GM12864 (cell line): ENCODE measurements around the gene PROK1.

Source experiments
- DNase-seq: peaks from one replicate; pipeline ENCODE4 v3.0.0-alpha.2; 2011; ENCODE audit warnings: low read depth
- H3K4me3 ChIP-seq: 2 replicates; pipeline ENCODE4 v1.5.1; 2011; ENCODE audit warnings: mild to moderate bottlenecking, low read depth, low read length, control low read depth
- TF ChIP-seq, protein P1 (sequence below): IDR thresholded peaks from 2 replicates; pipeline ENCODE4 v1.5.1; 2011; ENCODE audit warnings: low read depth, mild to moderate bottlenecking, moderate library complexity, low read length, control low read depth, inconsistent platforms; ENCODE audit errors: missing control alignments

The PROK1 gene

DNA sequence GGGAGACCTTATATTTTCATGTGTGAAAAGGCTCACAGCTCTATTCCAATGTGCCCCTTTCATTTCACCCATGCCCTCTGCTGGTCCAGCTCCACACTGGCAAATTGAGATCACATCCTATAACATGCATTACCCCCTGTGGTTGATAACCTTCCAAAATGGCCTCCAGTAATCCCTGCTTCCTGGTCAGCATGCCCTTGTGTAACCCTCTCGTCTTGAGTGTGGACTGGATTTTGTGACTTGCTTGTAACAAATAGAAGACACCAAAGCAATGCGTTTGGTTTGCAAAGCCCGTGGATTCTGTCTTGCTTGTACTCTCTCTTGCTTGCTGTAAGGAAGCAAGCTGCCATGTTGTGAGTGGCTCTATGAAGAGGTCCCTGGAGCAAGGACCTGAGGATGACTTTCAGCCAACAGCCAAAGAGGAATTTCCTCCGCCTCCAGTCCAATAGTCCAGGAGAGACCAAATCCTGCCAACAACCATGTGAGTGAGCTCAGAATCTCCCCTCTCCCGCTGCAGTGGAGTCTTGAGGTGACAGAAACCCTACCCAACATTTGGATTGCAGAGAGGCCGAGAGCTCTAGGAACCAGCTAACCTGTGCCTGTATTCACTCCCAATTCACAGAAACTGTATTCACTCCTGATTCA, 50.7 kb downstream of the PROK1 start:
- no peak for DNase-seq
- H3K4me3 ChIP-seq: no peak overlapping the region
- TF ChIP-seq, protein P1, sequence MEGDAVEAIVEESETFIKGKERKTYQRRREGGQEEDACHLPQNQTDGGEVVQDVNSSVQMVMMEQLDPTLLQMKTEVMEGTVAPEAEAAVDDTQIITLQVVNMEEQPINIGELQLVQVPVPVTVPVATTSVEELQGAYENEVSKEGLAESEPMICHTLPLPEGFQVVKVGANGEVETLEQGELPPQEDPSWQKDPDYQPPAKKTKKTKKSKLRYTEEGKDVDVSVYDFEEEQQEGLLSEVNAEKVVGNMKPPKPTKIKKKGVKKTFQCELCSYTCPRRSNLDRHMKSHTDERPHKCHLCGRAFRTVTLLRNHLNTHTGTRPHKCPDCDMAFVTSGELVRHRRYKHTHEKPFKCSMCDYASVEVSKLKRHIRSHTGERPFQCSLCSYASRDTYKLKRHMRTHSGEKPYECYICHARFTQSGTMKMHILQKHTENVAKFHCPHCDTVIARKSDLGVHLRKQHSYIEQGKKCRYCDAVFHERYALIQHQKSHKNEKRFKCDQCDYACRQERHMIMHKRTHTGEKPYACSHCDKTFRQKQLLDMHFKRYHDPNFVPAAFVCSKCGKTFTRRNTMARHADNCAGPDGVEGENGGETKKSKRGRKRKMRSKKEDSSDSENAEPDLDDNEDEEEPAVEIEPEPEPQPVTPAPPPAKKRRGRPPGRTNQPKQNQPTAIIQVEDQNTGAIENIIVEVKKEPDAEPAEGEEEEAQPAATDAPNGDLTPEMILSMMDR: no peak

DNA sequence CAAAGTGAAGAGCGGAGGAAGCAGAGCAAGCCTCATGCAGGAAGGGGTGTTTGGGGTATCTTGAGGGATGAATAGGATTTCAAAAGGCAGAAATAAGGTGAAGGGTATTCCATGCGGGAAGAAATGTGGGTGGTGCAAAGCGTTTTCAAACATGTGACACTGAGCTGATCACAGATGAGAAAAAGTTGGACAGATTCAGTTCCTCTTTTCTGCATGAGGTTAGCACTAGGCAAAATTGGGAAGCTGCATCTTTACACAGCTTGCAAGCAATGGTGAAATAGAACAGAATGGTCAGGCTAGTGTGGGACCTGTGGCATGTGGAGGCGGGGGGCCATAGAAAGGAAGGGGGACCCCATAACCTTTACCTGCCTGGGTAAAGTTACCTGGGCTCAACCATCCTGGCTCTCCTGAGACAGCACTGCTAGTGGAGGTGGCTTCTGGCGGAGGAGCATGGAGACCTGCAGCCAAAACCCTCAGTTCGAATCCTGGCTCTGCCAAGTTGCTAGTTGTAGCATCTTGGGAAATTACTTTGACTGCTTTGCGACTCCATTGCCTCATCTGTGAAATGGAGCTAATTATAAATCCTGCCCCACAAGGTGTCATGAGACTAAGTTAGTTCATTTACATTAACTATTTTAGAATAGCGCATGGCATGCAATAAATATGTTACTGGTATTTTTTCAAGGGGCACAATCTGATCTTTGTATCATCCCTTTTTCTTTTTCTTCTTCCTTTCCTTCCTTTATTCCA, 51.6 kb downstream of the PROK1 start:
- no peak overlapping the region for H3K4me3 ChIP-seq
- no peak for DNase-seq
- TF ChIP-seq, protein P1: no peak

DNA sequence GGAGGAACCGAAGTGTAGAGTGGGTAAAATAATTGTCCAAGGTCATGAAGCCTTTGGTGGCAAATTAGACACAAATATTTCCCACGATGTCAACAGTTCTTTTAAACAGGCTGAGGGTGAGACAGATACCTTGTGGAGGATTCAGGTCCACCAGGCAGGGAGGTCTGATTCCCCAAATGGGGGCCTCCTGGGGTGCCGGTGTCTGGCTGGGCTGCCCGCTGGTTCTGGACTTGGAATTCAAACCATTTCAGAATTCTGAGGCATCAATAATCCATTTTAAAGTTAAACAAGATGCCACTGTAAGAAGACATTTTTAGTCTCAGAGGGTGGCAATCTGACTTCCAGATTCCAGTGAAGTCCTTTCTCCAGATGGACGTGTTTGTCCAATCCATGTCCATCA, 52.5 kb downstream of the PROK1 start:
- DNase-seq: no peak

DNA sequence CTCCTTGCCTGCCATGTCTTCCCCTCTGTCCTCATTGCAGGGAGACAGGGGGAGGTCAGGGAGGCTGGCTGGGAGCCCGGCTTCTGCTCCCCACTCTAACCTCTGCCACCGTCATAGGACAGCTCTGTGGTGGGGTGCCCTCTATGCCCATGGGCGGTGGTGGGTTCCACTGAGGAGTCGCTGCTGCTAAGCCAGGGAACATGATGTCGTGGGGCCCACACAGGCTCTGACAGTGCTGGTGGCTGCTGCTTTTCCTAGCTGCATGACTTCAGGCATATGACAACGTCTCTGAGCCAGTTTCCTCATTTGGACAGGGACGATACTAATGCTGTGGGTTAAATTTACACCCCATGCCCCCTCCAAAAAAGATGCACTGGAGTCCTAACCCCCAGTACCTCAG, 53.3 kb downstream of the PROK1 start:
- TF ChIP-seq, protein P1: no peak
- no peak for DNase-seq
- H3K4me3 ChIP-seq: no peak overlapping the region

More for the DNA sequence above, 52.5 kb downstream of the PROK1 start:
- H3K4me3 ChIP-seq: no peak overlapping the region
- TF ChIP-seq, protein P1: no peak

DNA sequence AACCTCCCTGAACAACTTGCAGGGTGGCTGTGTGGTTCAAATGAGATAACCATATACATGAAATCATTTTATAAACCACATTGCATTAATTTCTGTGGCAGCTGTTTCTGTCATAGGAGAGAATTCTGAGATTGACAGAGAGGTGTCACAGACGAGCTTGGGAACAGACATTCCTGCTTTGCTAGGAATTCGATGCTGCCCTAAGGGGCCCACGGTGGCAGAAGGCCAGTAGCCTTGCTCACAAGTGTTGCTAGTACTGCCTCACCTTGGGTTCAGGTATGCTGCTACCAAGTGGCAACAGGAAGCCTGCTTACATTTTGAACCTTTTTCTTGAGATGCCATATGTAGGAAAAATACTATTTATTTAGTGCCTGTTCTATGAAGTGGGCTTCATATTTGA, 54.6 kb downstream of the PROK1 start:
- no peak overlapping the region for H3K4me3 ChIP-seq
- TF ChIP-seq, protein P1: no peak
- DNase-seq: no peak

DNA sequence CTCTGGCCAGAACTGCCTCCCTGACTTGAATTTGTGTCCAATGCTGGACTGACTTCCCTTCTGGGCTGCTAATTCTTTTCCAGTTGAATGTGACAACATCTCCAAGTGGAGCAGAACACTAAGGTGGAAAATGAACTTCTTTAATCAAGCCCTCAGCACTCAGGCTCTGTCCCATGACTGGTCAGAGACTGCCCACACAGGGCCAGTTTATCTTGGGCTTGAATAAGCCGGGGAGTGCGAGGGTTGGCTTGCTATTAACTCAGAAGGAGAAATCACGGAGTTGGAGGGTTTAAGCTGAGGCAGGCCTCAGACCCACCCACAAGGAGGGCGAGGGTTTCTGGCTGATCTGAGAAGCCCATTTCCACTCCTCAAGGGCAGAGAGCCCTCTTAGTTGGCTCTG, 55.6 kb downstream of the PROK1 start:
- H3K4me3 ChIP-seq: no peak overlapping the region
- DNase-seq: no peak
- TF ChIP-seq, protein P1: no peak
